Stimulated activated naive CD4-positive, alpha-beta T cell treated with Interleukin-2 at 50 U/mL for 16 hours (primary cell): ENCODE measurements around the gene CST2.
"Not testable (repeated sequence)": the region's sequence is repeated elsewhere in the genome, so short reads cannot be mapped to it uniquely, and the experiment has no call there.

ENCODE experiments used
- DNase-seq: peaks from one replicate; lab custom pipeline; 2025; lab: John Stamatoyannopoulos, UW

CST2 gene, protein sequence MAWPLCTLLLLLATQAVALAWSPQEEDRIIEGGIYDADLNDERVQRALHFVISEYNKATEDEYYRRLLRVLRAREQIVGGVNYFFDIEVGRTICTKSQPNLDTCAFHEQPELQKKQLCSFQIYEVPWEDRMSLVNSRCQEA

DNA sequence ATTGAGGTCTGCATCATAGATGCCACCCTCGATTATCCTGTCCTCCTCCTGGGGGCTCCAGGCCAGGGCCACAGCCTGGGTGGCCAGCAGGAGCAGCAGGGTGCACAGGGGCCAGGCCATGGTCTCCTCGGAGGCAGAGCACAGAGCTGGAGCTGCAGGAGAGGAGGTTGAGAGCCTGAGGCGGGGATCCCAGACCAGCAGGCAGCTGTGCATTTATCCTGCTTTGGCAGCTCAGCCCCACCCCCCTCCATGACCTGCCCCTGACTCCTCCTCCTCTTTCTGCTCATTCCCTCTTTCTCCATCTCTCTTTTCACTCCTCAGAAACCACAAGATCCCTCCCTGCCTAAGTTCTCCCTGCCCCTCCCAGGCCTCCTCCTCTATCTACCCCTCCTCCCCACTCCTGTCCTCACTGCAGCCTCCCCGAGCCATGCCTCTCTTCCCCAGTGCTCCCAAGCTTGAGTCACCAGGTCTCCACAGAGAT, at the start of gene CST2:
Gene CST2 (minus strand): TSS at position 189 of the 481 bp plus-strand sequence. CDS start 69 bp downstream, at position 120.
- no peak for DNase-seq

DNA sequence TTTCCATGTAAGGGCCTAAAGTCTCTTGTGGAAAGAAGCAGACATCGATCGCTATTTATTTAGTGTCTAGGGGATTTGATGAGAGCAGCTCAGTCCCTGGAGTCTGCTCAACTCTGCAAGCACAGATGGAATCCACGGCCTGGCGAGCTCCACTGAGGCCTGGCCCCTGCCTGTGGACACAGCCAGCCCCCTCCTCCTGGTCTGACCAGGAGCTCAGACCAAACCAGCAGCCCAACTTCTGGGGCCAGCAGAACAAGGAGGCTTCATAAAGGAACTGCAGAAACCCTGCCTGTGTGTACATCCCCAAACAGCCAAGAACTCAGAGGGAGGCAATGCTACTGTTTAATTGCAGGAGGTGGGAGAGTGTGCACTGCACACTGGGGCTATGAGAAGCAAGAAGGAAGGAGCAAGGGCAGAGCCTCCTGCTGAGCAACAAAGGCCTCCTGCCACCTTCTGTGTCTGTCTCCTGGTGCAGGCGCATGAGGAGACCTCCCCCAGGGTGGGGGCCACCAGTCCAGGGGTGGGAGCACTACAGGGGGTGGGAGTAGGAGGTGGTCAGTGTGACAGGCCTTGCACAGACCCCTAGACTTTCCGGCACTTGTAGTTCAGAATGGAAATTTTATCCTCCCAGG, 49.2 kb upstream of the CST2 start:
- DNase-seq: no peak

GRCh38 chr20:23874747-23875146, 48.2 kb upstream of the CST2 start:
- no peak for DNase-seq

DNA sequence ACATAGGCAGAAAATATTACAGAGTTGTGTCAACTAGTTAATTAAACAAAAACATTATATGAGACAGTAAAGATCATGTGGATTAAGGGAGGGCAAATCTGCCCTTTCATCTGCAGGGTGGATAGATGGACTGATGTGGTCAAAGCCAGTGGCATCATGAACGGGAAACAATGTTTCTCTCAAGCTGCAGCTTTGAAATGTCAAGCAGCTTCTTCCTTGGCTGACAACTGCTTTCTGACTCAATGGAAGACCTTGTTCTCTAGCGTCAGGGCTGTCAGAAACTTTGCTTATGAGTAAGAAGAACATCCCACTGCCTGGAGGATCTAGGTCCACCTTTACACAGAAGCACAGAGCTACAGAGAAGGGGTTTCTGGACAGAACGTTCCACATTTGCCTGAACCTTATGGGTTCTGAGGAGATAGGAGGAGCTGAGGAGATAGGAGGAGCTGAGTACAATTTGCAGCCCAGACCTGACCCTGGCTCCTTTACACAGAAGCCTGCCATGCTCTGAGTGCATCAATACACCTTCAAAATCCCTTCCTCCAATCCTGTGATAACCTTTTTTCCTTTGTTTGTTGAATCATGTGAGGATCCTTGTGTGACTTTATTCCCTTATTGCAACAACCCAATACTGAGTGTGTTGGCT, 47.0 kb upstream of the CST2 start:
- no peak for DNase-seq

DNA sequence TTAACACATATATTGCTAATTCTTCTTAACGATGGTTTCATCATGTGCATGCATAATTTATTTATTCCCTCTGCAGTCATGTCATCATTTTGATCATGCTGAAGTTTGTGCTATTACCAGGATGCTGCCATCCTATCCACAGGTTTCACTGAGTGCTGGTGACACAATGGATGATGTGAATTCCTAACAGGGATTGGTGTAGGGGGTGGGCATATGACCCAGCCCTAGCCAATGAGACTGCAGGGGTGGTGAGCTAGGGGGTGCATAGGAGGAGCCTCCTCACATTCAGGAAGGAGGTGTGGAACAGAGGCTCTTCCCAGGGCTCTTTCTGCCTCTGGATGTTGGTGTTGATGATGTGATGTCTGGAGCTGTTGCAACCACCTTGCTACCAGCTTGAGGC, 45.5 kb upstream of the CST2 start:
- no peak for DNase-seq

DNA sequence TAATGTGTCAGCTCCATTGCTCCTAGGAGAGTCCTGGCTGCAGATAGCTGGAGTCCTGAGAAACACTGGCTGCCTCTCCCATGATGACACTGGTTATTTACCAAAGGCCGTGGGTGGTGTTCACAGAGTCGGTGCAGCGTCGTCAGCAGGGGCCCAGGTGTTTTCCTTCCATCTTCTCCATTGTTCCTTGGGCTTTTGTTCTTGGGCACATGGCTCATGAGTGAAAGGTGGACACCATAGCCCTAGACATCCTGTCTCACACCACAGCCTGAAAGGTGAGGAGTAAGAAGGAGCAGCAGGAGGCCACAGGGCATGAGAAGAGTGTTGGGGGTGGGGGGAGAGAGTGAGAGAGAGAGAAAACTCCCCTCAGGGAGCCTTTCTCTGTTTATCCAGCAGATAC, 43.9 kb upstream of the CST2 start:
- DNase-seq: no peak

GRCh38 chr20:23869520-23869919, 43.0 kb upstream of the CST2 start:
- DNase-seq: no peak

- no peak for DNase-seq
Observed at GRCh38 chr20:23868321-23868720, 41.8 kb upstream of the CST2 start.

GRCh38 chr20:23867152-23867776, 40.7 kb upstream of the CST2 start:
- no peak for DNase-seq

GRCh38 chr20:23860771-23861170, 34.2 kb upstream of the CST2 start:
- DNase-seq: not testable (repeated sequence)

GRCh38 chr20:23857962-23858595, 31.6 kb upstream of the CST2 start:
- no peak for DNase-seq

- DNase-seq: no peak
Observed at GRCh38 chr20:23856736-23857135, 30.2 kb upstream of the CST2 start.

- DNase-seq: no peak
Observed at GRCh38 chr20:23856226-23856625, 29.7 kb upstream of the CST2 start.

- DNase-seq: no peak
Observed at GRCh38 chr20:23841693-23842092, 15.2 kb upstream of the CST2 start.

DNA sequence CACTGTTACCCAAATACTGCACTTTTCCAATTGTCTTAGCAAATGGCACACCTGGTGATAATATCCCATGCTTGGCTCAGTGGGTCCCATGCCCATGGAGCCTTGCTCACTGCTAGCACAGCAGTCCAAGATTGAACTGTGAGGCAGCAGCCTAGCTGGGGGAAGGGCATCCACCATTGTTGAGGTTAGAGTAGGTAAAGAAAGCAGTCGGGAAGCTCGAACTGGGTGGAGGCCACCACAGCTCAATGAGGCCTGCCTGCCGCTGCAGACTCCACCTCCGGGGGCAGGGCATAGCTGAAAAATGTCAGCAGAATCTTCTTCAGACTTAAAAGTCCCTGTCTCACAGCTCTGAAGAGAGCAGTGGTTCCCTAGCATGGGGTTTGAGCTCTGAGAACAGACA, 9.2 kb upstream of the CST2 start:
- DNase-seq: no peak

DNA sequence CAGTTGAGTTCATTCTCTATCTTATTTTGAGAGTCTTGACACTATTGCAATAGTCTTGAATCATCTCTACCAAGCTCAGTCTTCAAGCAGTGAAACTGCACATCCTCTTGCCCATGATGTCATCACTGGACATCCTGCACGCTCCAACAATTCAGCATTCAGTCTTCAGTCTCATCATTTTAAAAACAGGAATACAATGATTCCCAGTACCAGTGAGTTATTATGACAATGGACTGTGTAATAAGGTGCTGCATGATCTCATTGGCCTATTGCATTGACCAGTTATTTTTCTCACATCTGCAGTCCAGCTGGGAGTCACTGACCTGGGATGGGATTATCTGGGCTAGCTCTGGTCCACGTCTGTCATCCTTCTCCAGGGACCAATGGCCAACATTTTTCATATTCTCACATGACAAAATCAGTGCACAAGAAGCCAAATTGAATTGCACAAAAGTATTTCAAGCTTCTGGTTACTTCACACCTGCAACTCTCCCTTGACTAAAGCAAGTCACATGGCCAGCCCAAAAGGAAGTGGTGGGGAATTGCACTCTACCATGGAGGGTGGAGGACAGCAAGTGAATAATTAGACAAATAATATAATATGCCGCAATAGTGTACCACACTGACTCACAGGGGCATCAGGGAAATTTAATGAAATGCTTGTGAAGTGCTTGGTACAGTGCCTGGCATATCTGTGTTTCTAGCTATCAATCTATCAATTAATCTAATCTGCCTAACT, 6.4 kb upstream of the CST2 start:
- no peak for DNase-seq

DNA sequence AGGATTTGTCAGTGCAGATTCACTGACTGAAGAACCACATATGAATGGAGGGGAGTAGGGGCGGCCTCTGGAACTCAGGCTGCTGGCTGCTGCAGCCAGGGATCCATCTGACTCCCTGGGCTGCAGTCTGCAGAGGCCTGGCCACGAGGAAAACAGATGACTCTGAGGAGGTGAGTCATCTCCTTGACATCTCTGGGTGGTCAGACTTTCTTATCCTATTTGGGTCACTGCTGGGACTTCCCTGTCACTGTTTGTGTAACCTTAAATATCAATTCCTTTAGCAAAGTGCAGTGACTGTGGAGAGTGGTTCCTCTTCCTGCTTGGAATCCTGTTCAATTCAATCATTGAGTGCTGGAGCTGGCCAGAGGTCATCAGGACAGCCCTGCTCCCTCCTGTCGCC, 5.4 kb upstream of the CST2 start:
- DNase-seq: not testable (repeated sequence)

- DNase-seq: no peak
Observed at GRCh38 chr20:23823621-23824324, 2.8 kb downstream of the CST2 start.

DNA sequence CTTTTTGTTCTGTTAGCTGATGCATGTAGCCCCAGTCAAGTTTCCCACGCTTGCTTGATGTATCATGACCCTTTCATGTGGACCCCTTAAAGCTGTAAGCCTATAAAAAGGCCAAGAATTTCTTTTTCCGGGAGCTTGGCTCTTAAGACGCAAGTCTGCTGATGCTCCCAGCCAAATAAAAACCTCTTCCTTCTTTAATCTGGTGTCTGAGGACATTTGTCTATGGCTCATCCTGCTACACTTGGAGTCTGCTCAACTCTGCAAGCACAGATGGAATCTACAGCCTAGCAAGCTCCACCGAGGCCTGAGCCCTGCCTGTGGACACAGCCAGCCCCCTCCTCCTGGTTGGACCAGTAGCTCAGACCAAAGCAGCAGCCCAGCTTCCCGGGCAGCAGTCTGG, 3.4 kb downstream of the CST2 start:
- no peak for DNase-seq

GRCh38 chr20:23820493-23820892, 6.0 kb downstream of the CST2 start:
- no peak for DNase-seq

GRCh38 chr20:23811559-23811958, 15.0 kb downstream of the CST2 start:
- DNase-seq: not testable (repeated sequence)
